Kasumi-1 (cell line): Measurements from ENCODE around the gene STX10.
"Not testable (repeated sequence)": the region's sequence is repeated elsewhere in the genome, so short reads cannot be mapped to it uniquely, and the experiment has no call there.

Source experiments
- DNase-seq, 2 experiments: peaks; one replicate each; lab custom pipeline; 2025; lab: John Stamatoyannopoulos, UW

The STX10 gene

GRCh38 chr19:13150187-13150930 lies at the start of gene STX10, which contains the start of gene IER2:
TSS of gene STX10 (minus strand) at chr19:13150375. CDS start at chr19:13150173, 202 bp downstream.
TSS of gene IER2 (plus strand) at chr19:13150411. CDS start at chr19:13153187, 2,776 bp downstream.
- DNase-seq: peak; percentile 92 to 94

- no peak for DNase-seq
These were observed 48.5 kb upstream of the STX10 start for GRCh38 chr19:13198634-13199033.

DNA sequence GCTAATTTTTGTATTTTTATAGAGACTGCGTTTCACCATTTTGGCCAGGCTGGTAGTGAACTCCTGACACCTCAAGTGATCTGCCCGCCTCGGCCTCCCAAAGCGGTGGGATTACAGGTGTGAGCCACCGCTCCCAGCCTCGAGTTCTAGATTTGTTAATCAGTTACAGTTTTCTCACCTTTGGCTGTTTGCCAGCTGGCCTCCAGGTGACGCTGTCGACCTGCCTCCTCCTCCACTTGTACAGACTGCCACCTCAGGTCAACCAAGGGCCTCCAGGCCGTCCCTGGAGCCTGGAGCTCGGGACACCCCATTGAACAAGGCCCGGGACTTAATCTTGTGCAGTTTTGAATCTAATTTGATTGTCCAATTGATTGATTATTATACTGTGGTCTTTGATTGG lies 45.5 kb upstream of the STX10 start:
- DNase-seq: no peak

DNA sequence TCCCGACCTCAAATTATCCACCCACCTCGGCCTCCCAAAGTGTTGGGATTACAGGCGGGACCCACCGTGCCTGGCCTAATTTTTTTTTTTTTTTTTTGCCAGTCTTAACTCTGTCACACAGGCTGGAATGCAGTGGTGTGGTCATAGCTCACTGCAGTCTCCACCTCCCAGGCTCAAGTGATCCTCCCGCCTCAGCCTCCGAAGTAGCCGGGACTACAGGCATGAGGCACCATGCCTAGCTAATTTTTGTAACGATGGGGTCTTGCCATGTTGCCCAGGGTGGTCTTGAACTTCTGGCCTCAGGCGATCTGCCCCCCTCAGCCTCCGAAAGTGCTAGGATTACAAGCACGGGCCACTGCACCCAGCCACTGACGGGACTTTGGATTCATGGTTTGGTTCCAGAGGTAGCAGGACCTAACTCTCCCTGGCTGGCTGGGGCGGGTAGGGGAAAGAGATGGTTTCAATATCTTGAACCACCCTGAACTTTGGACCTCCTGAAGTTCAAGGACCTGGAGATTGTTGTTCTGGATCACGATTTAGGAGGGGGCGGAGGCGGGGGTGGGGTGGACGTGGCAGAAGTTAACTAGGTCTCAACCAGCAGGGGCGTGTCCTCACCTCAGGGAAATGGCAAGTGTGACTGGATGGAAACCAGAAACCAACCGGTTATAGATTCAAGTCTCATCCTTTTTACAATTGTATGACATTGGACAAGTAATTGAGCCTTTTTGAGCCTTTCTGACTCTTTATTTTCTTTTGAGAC lies 40.8 kb upstream of the STX10 start:
- no peak for DNase-seq

GRCh38 chr19:13189600-13189999 lies 39.4 kb upstream of the STX10 start:
- DNase-seq: no peak

DNA sequence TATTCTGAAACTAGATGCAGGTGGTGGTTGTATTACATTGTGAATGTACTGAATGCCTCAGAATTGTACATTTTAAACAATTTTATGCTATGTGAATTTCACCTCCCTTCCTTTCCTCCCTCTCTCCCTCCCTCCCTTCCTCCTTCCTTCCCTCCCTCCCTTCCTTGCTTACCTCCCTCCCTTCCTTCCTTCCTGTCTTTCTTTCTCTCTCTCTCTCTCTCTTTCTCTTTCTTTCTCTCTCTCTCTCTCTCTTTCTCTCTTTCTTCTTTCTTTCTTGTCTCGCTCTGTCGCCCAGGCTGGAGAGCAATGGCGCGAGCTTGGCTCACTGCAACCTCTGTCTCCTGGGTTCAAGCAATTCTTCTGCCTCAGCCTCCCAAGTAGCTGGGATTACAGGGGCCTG lies 37.2 kb upstream of the STX10 start:
- no peak for DNase-seq

GRCh38 chr19:13186688-13187087 lies 36.5 kb upstream of the STX10 start:
- DNase-seq: not testable (repeated sequence)

DNA sequence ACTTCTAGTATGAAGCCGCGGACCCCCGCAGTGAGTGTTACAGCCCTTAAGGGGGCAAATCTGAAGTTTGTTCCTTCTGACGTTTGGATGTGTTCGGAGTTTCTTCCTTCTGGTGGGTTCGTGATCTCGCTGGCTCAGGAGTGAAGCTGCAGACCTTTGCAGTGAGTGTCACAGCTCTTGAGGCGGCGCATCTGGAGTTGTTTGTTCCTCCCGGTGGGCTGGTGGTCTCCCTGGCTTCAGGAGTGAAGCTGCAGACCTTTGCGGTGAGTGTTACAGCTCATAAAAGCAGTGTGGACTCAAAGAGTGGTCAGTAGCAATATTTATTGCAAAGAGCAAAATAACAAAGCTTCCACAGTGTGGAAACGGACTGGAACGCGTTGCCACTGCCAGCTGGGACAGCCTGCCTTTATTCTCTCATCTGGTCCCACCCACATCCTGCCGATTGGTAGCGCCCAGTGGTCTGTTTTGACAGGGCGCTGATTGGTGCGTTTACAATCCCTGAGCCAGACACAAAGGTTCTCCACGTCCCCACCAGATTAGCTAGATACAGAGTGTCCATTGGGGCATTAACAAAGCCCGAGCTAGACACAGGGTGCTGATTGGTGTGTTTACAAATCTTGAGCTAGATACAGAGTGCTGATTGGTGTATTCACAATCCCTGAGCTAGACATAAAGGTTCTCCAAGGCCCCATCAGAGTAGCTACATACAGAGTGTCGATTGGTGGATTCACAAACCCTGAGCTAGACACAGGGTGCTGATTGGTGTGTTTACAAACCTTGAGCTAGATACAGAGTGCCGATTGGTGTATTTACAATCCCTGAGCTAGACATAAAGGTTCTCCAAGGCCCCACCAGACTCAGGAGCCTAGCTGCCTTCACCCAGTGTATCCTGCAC lies 35.8 kb upstream of the STX10 start:
- DNase-seq: not testable (repeated sequence)

DNA sequence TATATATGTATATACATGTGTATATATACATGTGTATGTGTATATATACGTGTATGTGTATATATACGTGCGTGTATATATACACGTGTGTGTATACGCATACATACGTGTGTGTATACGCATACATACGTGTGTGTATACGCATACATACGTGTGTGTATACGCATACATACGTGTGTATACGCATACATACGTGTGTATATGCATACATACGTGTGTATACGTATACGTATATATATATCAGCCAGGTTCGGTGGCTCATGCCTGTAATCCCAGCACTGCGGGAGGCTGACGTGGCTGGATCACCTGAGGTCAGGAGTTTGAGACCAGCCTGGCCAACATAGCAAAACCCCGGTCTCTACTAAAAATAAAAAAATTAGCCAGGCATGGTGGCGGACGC lies 34.8 kb upstream of the STX10 start:
- DNase-seq: not testable (repeated sequence)

DNA sequence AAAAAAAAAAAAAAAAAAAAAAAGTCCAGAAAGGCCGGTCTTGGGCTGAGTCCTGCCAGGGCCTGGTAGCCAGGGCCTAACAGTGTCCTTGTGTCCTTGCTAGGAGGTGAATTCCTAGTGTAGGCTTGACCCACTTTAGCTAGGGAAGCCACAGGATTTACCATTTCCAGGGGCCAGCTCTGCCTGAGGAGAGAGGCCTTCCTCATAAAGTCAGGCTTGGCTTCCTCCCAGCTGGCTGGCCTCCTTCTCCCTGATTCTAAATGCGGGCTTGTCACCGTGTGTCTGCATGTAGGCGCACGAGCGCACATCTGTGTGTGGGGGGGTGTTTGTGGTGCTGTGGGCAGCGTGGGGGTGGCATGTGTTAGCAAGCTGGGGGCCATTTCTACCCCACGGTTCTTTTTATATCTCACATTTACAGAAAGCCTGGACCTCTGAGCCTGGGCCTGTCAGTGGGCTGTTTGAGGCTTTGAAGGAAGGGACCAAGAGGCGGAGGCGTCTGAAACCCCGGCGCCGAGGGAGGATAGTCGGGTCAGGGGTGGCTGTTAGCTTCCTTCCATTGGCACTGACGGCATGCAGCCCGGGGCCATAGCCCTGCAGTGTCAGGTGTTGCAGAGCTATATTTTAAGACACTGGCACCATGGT lies 31.7 kb upstream of the STX10 start:
- DNase-seq: peak; percentile 58 to 69

DNA sequence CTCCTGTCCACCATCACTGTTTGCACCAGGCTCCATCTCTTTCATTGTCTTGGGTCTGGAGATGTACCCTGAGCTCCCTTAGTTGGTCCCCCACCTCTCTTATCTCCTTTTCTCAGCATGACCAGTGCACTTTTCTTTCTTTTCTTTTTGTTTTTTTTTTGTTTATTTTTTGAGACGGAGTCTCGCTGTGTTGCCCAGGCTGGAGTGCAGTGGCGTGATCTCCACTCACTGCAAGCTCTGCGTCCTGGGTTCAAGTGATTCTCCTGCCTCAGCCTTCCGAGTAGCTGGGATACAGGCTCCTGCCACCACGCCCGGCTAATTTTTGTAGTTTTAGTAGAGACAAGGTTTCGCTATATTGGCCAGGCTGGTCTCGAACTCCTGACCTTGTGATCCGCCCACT lies 28.1 kb upstream of the STX10 start:
- DNase-seq: not testable (repeated sequence)

- not testable (repeated sequence) for DNase-seq
These were observed 27.4 kb upstream of the STX10 start for GRCh38 chr19:13177584-13177983.

GRCh38 chr19:13176345-13176744 lies 26.2 kb upstream of the STX10 start:
- DNase-seq: no peak

GRCh38 chr19:13173139-13173737 lies 23.1 kb upstream of the STX10 start:
- no peak for DNase-seq

DNA sequence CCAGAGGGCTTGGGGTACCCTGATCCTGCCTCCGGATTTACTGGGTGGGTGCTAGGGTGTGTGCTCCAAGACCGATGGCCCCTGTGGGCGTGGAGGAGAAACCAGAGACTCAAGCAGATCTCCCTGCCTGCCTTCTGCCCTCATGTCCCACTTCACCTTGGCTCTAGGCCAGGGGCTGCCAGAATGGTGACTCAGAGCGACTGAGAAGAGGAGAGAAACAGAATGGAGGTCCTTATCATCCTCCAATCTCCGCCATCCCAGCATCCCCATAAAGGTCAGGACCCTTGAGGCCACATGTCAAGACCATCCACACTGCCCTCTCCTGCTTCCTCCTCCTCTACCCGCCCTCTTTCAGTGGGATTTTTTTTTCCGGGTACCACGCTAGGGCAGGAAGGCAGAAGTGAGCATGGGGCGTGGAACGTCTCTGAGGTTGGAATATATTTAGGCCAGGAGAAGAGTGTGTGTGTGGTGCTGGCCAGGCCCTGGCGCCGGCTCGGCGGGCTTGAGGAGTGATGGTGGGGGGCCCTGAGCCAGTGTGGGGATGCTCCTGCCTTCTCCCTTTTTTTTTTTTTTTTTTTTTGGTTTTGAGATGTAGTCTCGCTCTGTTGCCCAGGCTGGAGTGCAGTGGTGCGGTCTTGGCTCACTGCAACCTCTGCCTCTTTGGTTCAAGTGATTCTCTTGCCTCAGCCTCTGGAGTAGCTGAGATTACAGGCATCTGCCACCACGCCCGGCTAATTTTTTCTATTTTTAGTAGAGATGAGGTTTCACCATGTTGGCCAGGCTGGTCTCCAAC lies 22.4 kb upstream of the STX10 start:
- DNase-seq: peak; percentile 22 to 33

GRCh38 chr19:13171146-13171545 lies 21.0 kb upstream of the STX10 start:
- no peak for DNase-seq

DNA sequence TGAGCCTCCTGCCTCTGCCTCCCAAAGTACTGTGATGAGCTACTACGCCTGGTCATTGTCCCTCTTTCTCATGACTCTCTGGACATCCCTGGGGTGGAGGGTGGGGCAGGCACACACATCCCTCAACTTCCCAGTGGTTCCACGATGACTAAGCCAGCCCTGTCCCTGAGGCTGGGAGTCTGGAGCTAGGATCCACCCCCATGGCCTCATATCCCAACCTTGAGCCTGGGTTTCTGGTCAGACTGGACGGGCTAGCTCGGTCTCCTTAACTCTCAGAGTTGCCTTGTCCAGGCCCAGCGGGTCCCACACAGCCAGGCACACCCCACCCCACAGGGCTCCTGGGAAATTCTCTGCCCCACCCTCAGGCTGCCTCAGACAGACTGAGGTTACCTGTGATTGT lies 19.6 kb upstream of the STX10 start:
- no peak for DNase-seq

- DNase-seq: not testable (repeated sequence)
These were observed 16.0 kb upstream of the STX10 start for GRCh38 chr19:13166151-13166550.

DNA sequence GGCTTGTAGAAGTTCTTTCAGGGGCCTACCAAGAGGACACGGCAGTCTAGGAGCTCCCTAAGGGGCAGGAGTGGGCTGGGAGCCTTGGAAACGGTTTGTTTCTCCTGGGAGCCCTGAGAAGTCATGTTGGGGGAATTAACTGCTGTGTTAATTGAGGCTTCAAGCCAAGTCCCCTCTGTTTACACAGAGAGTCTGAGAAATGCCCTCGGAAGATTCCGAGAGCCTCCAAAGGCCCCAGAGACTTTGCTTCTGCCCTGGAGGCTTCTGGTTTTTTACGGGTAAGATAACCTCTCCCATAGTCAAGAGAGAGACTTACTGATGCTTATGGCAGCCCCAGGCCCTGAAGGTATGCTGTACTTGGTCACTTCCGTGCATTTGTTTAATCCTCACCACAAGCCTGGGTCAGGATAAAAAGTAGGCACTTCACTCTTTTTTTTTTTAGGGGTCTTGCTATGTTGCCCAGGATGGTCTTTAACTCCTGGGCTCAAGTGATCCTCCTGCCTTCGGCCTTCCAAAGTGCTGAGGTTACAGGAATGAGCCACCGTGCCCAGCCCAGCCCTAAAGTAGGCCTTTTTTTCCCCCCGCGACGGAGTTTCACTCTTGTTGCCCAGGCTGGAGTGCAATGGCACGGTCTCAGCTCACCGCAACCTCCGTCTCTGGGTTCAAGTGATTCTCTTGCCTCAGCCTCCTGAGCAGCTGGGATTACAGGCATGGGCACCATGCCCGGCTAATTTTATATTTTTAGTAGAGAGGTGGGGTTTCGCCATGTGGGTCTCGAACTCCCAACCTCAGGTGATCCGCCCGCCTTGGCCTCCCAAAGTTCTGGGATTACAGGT lies 15.2 kb upstream of the STX10 start:
- no peak for DNase-seq
